ENCODE data around the gene PRLH.

PRLH gene

GRCh38 chr2:237519506-237520245, 46.7 kb upstream of the PRLH start:
- Histone ChIP-seq H3K4me1 (ENCODE audit: control insufficient read depth, insufficient read depth, low read length) (no peaks in the 10 kb centered on the region), H3K27ac (ENCODE audit: extremely low read depth, low read depth, low read length) (no peak overlapping the region), H3K9me3 (ENCODE audit: control insufficient read depth, insufficient read depth, low read depth, low read length) (no peaks in the 10 kb centered on the region), H3K36me3 (ENCODE audit: control insufficient read depth in 2 of 2, insufficient read depth in 1 of 2, low read length in 2 of 2) (no peaks in the 10 kb centered on the region), H3K4me3 (ENCODE audit: low read depth, low read length) (no peak overlapping the region)
- TF ChIP-seq ZNF548 (tag by site-specific recombination; IDR thresholded peaks at IDR 0.05) (no peak), ZNF561 (tag by site-specific recombination; IDR thresholded peaks at IDR 0.05; ENCODE audit: borderline replicate concordance) (no peak), ATF2 (tag by site-specific recombination; IDR thresholded peaks at IDR 0.05; ENCODE audit: low read depth) (no peak), ZNF510 (tag by site-specific recombination; IDR thresholded peaks at IDR 0.05; ENCODE audit: insufficient replicate concordance) (no peak)
- ChIA-PET POLR2A (no interaction called here), CTCF (interaction anchor here (0.6 to 1.0 kb wide), 2 partner anchors 52 to 746 kb away, joined by 4 read pairs; no protein-coding TSS in a partner anchor)

GRCh38 chr2:237520290-237520689, 46.1 kb upstream of the PRLH start:
- no peak for TF ChIP-seq ZNF555 (tag by site-specific recombination; conservative IDR thresholded peaks at IDR 0.05)
- TF ChIP-seq ZNF530 (tag by site-specific recombination; IDR thresholded peaks at IDR 0.05; ENCODE audit: low read depth) = no peak
- no peak for TF ChIP-seq ZNF510 (tag by site-specific recombination; IDR thresholded peaks at IDR 0.05; ENCODE audit: insufficient replicate concordance)
- Histone ChIP-seq H3K4me3 (ENCODE audit: low read depth, low read length) (no peak overlapping the region), H3K36me3 (ENCODE audit: control insufficient read depth in 2 of 2, insufficient read depth in 1 of 2, low read length in 2 of 2) (no peaks in the 10 kb centered on the region), H3K27ac (ENCODE audit: extremely low read depth, low read depth, low read length) (no peak overlapping the region), H3K9me3 (ENCODE audit: control insufficient read depth, insufficient read depth, low read depth, low read length) (no peaks in the 10 kb centered on the region), H3K4me1 (ENCODE audit: control insufficient read depth, insufficient read depth, low read length) (no peaks in the 10 kb centered on the region)
- POLR2A ChIA-PET = no interaction called here
- CTCF ChIA-PET = interaction anchor here (1.5 kb wide), 1 partner anchor 52 kb away, joined by 8 read pairs; no protein-coding TSS in a partner anchor

- no peaks in the 10 kb centered on the region for H3K4me1 ChIP-seq (ENCODE audit: control insufficient read depth, insufficient read depth, low read length)
- H3K36me3 ChIP-seq (ENCODE audit: control insufficient read depth in 2 of 2, insufficient read depth in 1 of 2, low read length in 2 of 2) = no peaks in the 10 kb centered on the region
- H3K27ac ChIP-seq (ENCODE audit: extremely low read depth, low read depth, low read length) = no peak overlapping the region
- no peak overlapping the region for H3K4me3 ChIP-seq (ENCODE audit: low read depth, low read length)
- TF ChIP-seq ZNF510 (tag by site-specific recombination; IDR thresholded peaks at IDR 0.05; ENCODE audit: insufficient replicate concordance) (no peak), ZNF274 (IDR thresholded peaks at IDR 0.05; ENCODE audit: low read length) (no peak), ZNF274 (tag by site-specific recombination; IDR thresholded peaks at IDR 0.05; ENCODE audit: borderline replicate concordance) (no peak), ZBTB44 (tag by site-specific recombination; IDR thresholded peaks at IDR 0.05) (no peak), ZNF654 (tag by site-specific recombination; IDR thresholded peaks at IDR 0.05; ENCODE audit: low read depth) (no peak)
- H3K9me3 ChIP-seq (ENCODE audit: control insufficient read depth, insufficient read depth, low read depth, low read length) = no peaks in the 10 kb centered on the region
- POLR2A ChIA-PET = no interaction called here
- CTCF ChIA-PET = interaction anchor here (0.7 kb wide), 1 partner anchor 47 kb away, joined by 3 read pairs; no protein-coding TSS in a partner anchor
Measured at GRCh38 chr2:237524631-237525030, 41.7 kb upstream of the PRLH start.

GRCh38 chr2:237525559-237526157, 40.7 kb upstream of the PRLH start:
- Histone ChIP-seq H3K4me3 (ENCODE audit: low read depth, low read length) (no peak overlapping the region), H3K9me3 (ENCODE audit: control insufficient read depth, insufficient read depth, low read depth, low read length) (no peaks in the 10 kb centered on the region), H3K36me3 (ENCODE audit: control insufficient read depth in 2 of 2, insufficient read depth in 1 of 2, low read length in 2 of 2) (no peaks in the 10 kb centered on the region), H3K4me1 (ENCODE audit: control insufficient read depth, insufficient read depth, low read length) (no peaks in the 10 kb centered on the region), H3K27ac (ENCODE audit: extremely low read depth, low read depth, low read length) (no peak overlapping the region)
- TF ChIP-seq ZBTB8A (tag by site-specific recombination; IDR thresholded peaks at IDR 0.05) = no peak
- no peak for TF ChIP-seq ZNF311 (tag by site-specific recombination; IDR thresholded peaks at IDR 0.05; ENCODE audit: borderline replicate concordance)
- no peak for TF ChIP-seq RBAK (tag by site-specific recombination; IDR thresholded peaks at IDR 0.05)
- ChIA-PET CTCF (interaction anchor here (0.7 to 1.1 kb wide), 2 partner anchors 13 to 46 kb away, joined by 3 read pairs; no protein-coding TSS in a partner anchor), POLR2A (no interaction called here)

All from HEK293 (cell line).